K562 (cell line): Measurements from ENCODE around the gene THADA. TPM values are rescaled to one million over a fixed set of nuclear protein-coding genes. Genes with fewer than 3 reads are reported as not detected.
A peak's percentile ranks its signal among the peaks of the same experiment; 100 is the strongest.

Experiments
- ESRRA ChIP-seq: fragments of 450-650 bp; IDR thresholded peaks from 2 replicates; pipeline ENCODE4 v1.6.1; 2014; ENCODE audit warnings: low read depth, mild to moderate bottlenecking, moderate library complexity, borderline replicate concordance
- FOS ChIP-seq: IDR thresholded peaks from 3 replicates; pipeline ENCODE4 v1.6.1; 2011; ENCODE audit not compliant: insufficient read length; ENCODE audit errors: extremely low read depth
- HOMEZ ChIP-seq: fragments of 250-450 bp; sonication (Bioruptor Pico); IDR thresholded peaks from 2 replicates; pipeline ENCODE4 v1.4.0; 2020; ENCODE audit warnings: mild to moderate bottlenecking, moderate library complexity
- NR1H2 ChIP-seq: sonication (generic); formaldehyde crosslinking; IDR thresholded peaks from 2 replicates; pipeline ENCODE4 v1.4.0; 2020; ENCODE audit warnings: mild to moderate bottlenecking, missing genetic modification reagents
- PRMT5 ChIP-seq: sonication (generic); formaldehyde crosslinking; IDR thresholded peaks from 2 replicates; pipeline ENCODE4 v1.5.0; 2020; ENCODE audit warnings: missing genetic modification reagents
- RBBP5 ChIP-seq: fragments of 200-600 bp; sonication (generic); IDR thresholded peaks from 2 replicates; pipeline ENCODE4 v1.6.1; 2012; ENCODE audit warnings: borderline replicate concordance, mild to moderate bottlenecking, low read length, control low read depth, inconsistent platforms; ENCODE audit not compliant: insufficient read depth, poor library complexity, severe bottlenecking
- SREBF1 ChIP-seq: fragments of 150-350 bp; IDR thresholded peaks from 2 replicates; pipeline ENCODE4 v1.6.1; 2014; ENCODE audit warnings: antibody characterized with exemption, low read depth, low read length, borderline replicate concordance
- TEAD2 ChIP-seq: fragments of 450-650 bp; IDR thresholded peaks from 2 replicates; pipeline ENCODE4 v1.6.1; 2016; ENCODE audit warnings: missing genetic modification characterization, control low read depth, missing compliant biosample characterization
- TRIM24 ChIP-seq, 2 experiments: fragments of 450-650 bp; IDR thresholded peaks; 2 replicates each; pipeline ENCODE4 v1.6.1; 2016
- YY1 ChIP-seq, 3 experiments: IDR thresholded peaks; 2 replicates each; pipeline ENCODE4 v1.6.1; 2011; ENCODE audit warnings: low read length in 2 of 3, mild to moderate bottlenecking in 2 of 3, moderate library complexity in 2 of 3, borderline replicate concordance in 1 of 3, control low read depth in 1 of 3, low read depth in 1 of 3; ENCODE audit not compliant: insufficient read depth in 3 of 3, insufficient replicate concordance in 2 of 3, control insufficient read depth in 1 of 3, insufficient read length in 1 of 3; ENCODE audit errors: extremely low read depth in 1 of 3
- ZC3H4 ChIP-seq: sonication (generic); formaldehyde crosslinking; IDR thresholded peaks from 2 replicates; pipeline ENCODE4 v1.9.0; 2021; ENCODE audit warnings: missing genetic modification reagents, borderline replicate concordance
- ZNF280B ChIP-seq: fragments of 250-450 bp; sonication (Bioruptor Pico); IDR thresholded peaks from 2 replicates; pipeline ENCODE4 v1.5.1; 2021; ENCODE audit warnings: mild to moderate bottlenecking
- ZNF311 ChIP-seq: fragments of 250-450 bp; sonication (Bioruptor Pico); IDR thresholded peaks from 2 replicates; pipeline ENCODE4 v1.4.0; 2020; ENCODE audit warnings: mild to moderate bottlenecking, moderate library complexity
- ZNF518B ChIP-seq: fragments of 250-450 bp; sonication (Bioruptor Pico); IDR thresholded peaks from 2 replicates; pipeline ENCODE4 v1.5.0; 2021; ENCODE audit warnings: mild to moderate bottlenecking, moderate library complexity
- ZNF644 ChIP-seq: fragments of 200-800 bp; sonication (Bioruptor generic); IDR thresholded peaks from 2 replicates; pipeline ENCODE4 v1.6.1; 2016; ENCODE audit warnings: low read depth, missing genetic modification characterization, missing compliant biosample characterization
- ZNF695 ChIP-seq: fragments of 450-650 bp; formaldehyde crosslinking; IDR thresholded peaks from 2 replicates; pipeline ENCODE4 v1.4.0; 2020; ENCODE audit warnings: mild to moderate bottlenecking, moderate library complexity
- ZNF79 ChIP-seq: fragments of 250-450 bp; sonication (Bioruptor Pico); IDR thresholded peaks from 2 replicates; pipeline ENCODE4 v1.4.0; 2020; ENCODE audit warnings: low read depth, mild to moderate bottlenecking, moderate library complexity
- polyA plus RNA-seq, 8 experiments: library from polyadenylated mRNA; depleted of rRNA in 4 of 8; stranded (reverse) in 5 of 8; unstranded in 3 of 8; fragments of >200 nt; fragmentation: Nextera tagmentation in 2 of 8; fragmentation: Illumina TruSeq in 1 of 8; extraction: Ambion mirVana in 2 of 8; extraction: Trizol in 1 of 8; gene quantifications; 2 replicates each; pipeline versions ENCODE4 v1.2.1 to v1.2.3, GENCODE V29; 2011 to 2014; ENCODE audit warnings: inconsistent platforms in 1 of 8, missing spikeins in 1 of 8
- total RNA-seq, 7 experiments: library from RNA; depleted of rRNA in 6 of 7; stranded (reverse); fragments of >200 nt in 6 of 7; fragmentation: Illumina TruSeq in 2 of 7; extraction: Trizol in 2 of 7; gene quantifications; 2 replicates each; pipeline versions ENCODE4 v1.2.1 to v1.2.3, GENCODE V29; 2011 to 2021; ENCODE audit warnings: low replicate concordance in 1 of 7
- TF ChIP-seq, protein P1 (sequence below): fragments of 450-650 bp; formaldehyde crosslinking; IDR thresholded peaks from 2 replicates; pipeline ENCODE4 v1.4.0; 2020; ENCODE audit warnings: mild to moderate bottlenecking, moderate library complexity

THADA gene
- total and polyA plus RNA-seq, 9 of the 15 experiments (the other 6 are each of a cell fraction or from before 2014, with no cell fraction given), result 17.8 to 34.7 (median 31.9) TPM

- no peak for TF ChIP-seq ZNF518B (CRISPR knock-in tag)
- no peak for TF ChIP-seq NR1H2 (CRISPR knock-in tag)
- peak; percentile 37; the same call in 1 of the 2 replicates for TF ChIP-seq ESRRA
- no peak for TF ChIP-seq ZNF280B (CRISPR knock-in tag)
- no peak for TF ChIP-seq PRMT5
- no peak for TF ChIP-seq SREBF1
- peak; percentile 70; the same call in 1 of the 2 replicates for TF ChIP-seq ZNF644
- TF ChIP-seq ZNF695 (CRISPR knock-in tag), result no peak
- 0 out of 2 replicates have a peak, but pooled peaks have one; percentile 27 for TF ChIP-seq ZNF79
- TF ChIP-seq TRIM24 (IDR thresholded peaks at IDR 0.05), result peak; percentile 46 to 72; a peak in 3 of 4 replicates
- TF ChIP-seq ZNF311 (CRISPR knock-in tag), result no peak
- no peak for TF ChIP-seq HOMEZ (CRISPR knock-in tag)
- peak; percentile 48 for TF ChIP-seq FOS
- no peak for TF ChIP-seq ZC3H4 (CRISPR knock-in tag)
- TF ChIP-seq RBBP5, result no peak
- no peak for TF ChIP-seq YY1 (IDR thresholded peaks at IDR 0.05; ENCODE audit: borderline replicate concordance in 1 of 3, control insufficient read depth in 1 of 3, extremely low read depth in 1 of 3, insufficient read depth in 3 of 3, insufficient read length in 1 of 3, insufficient replicate concordance in 2 of 3, low read depth in 1 of 3, low read length in 2 of 3)
- 0 out of 2 replicates have a peak, but pooled peaks have one; percentile 28 for TF ChIP-seq TEAD2 (tag)
- TF ChIP-seq, protein P1, sequence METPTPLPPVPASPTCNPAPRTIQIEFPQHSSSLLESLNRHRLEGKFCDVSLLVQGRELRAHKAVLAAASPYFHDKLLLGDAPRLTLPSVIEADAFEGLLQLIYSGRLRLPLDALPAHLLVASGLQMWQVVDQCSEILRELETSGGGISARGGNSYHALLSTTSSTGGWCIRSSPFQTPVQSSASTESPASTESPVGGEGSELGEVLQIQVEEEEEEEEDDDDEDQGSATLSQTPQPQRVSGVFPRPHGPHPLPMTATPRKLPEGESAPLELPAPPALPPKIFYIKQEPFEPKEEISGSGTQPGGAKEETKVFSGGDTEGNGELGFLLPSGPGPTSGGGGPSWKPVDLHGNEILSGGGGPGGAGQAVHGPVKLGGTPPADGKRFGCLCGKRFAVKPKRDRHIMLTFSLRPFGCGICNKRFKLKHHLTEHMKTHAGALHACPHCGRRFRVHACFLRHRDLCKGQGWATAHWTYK (CRISPR knock-in tag), result peak; percentile 45; the same call in 1 of the 2 replicates
Measured at GRCh38 chr2:43426305-43427031, 169.4 kb downstream of the THADA start (continued).
